Skeletal muscle tissue (tissue), 4 donors: ENCODE data around the gene LACRT. TPM values are rescaled to one million over a fixed set of nuclear protein-coding genes. Genes with fewer than 3 reads are reported as not detected.

Experiments used
- H3K27ac ChIP-seq: one replicate; pipeline ENCODE4 v1.7.0; 2013; ENCODE audit warnings: mild to moderate bottlenecking, low read depth, low read length, inconsistent platforms
- H3K27me3 ChIP-seq, 3 donors: one replicate each; pipeline ENCODE4 v1.7.0; 2013; ENCODE audit warnings: low read length in 3 of 3; ENCODE audit not compliant: control insufficient read depth in 3 of 3, insufficient read depth in 3 of 3
- H3K36me3 ChIP-seq, 3 donors: one replicate each; pipeline ENCODE4 v1.7.0; 2013; ENCODE audit warnings: low read length in 3 of 3; ENCODE audit not compliant: control insufficient read depth in 3 of 3, insufficient read depth in 3 of 3
- H3K4me1 ChIP-seq, 3 donors: one replicate each; pipeline ENCODE4 v1.7.0; 2013; ENCODE audit warnings: low read length in 3 of 3, mild to moderate bottlenecking in 3 of 3; ENCODE audit not compliant: control insufficient read depth in 3 of 3, insufficient read depth in 3 of 3
- H3K4me3 ChIP-seq, 3 donors: one replicate each; pipeline ENCODE4 v1.7.0; 2013; ENCODE audit warnings: low read length in 3 of 3
- H3K9ac ChIP-seq, 3 donors: one replicate each; pipeline ENCODE4 v1.7.0; 2013; ENCODE audit warnings: low read length in 3 of 3, mild to moderate bottlenecking in 3 of 3, moderate library complexity in 2 of 3, low read depth in 1 of 3
- H3K9me3 ChIP-seq, 3 donors: one replicate each; pipeline ENCODE4 v1.7.0; 2013; ENCODE audit warnings: low read length in 3 of 3; ENCODE audit not compliant: control insufficient read depth in 3 of 3
- total RNA-seq: library from RNA; depleted of rRNA; stranded (reverse); fragments of >200 nt; gene quantifications from one replicate; pipeline ENCODE4 v1.2.3, GENCODE V29; 2014
- donor health status: Osteomylitis.

LACRT gene
- total RNA-seq, 1 donor from 2014 or later = not detected

- Histone ChIP-seq H3K36me3 (no peaks in the 10 kb centered on the region), H3K9ac (no peak overlapping the region), H3K4me3 (no peak overlapping the region), H3K4me1 (no peaks in the 10 kb centered on the region), H3K27me3 (no peaks in the 10 kb centered on the region), H3K9me3 (no peaks in the 10 kb centered on the region), H3K27ac (no peak overlapping the region)
Observed at GRCh38 chr12:54604436-54604835, 30.3 kb downstream of the LACRT start.

GRCh38 chr12:54603872-54604271 lies 30.8 kb downstream of the LACRT start:
- Histone ChIP-seq H3K27me3 (no peaks in the 10 kb centered on the region), H3K36me3 (no peaks in the 10 kb centered on the region), H3K27ac (no peak overlapping the region), H3K9ac (no peak overlapping the region), H3K4me1 (no peaks in the 10 kb centered on the region), H3K4me3 (no peak overlapping the region), H3K9me3 (no peaks in the 10 kb centered on the region)

- Histone ChIP-seq H3K9me3 (no peaks in the 10 kb centered on the region), H3K4me1 (no peaks in the 10 kb centered on the region), H3K27me3 (no peaks in the 10 kb centered on the region), H3K4me3 (no peak overlapping the region), H3K9ac (no peak overlapping the region), H3K36me3 (no peaks in the 10 kb centered on the region), H3K27ac (no peak overlapping the region)
Observed at GRCh38 chr12:54603173-54603814, 31.4 kb downstream of the LACRT start.

GRCh38 chr12:54602661-54603060 lies 32.0 kb downstream of the LACRT start:
- Histone ChIP-seq H3K36me3 (no peaks in the 10 kb centered on the region), H3K9me3 (no peaks in the 10 kb centered on the region), H3K9ac (no peak overlapping the region), H3K27ac (no peak overlapping the region), H3K4me1 (no peaks in the 10 kb centered on the region), H3K4me3 (no peak overlapping the region), H3K27me3 (no peaks in the 10 kb centered on the region)

- Histone ChIP-seq H3K4me3 (no peak overlapping the region), H3K9ac (no peak overlapping the region), H3K27ac (no peak overlapping the region), H3K4me1 (no peaks in the 10 kb centered on the region), H3K9me3 (no peaks in the 10 kb centered on the region), H3K36me3 (no peaks in the 10 kb centered on the region), H3K27me3 (no peaks in the 10 kb centered on the region)
Observed at GRCh38 chr12:54601841-54602240, 32.9 kb downstream of the LACRT start.

GRCh38 chr12:54598970-54599369 lies 35.7 kb downstream of the LACRT start:
- no peaks in the 10 kb centered on the region for H3K36me3 ChIP-seq
- H3K9me3 ChIP-seq = no peaks in the 10 kb centered on the region
- no peak overlapping the region for H3K9ac ChIP-seq
- no peaks in the 10 kb centered on the region for H3K4me1 ChIP-seq
- H3K27me3 ChIP-seq = no peaks in the 10 kb centered on the region
- H3K4me3 ChIP-seq = no peak overlapping the region
- no peak overlapping the region for H3K27ac ChIP-seq

GRCh38 chr12:54596526-54596946 lies 38.2 kb downstream of the LACRT start:
- no peak overlapping the region for H3K4me3 ChIP-seq
- no peak overlapping the region for H3K9ac ChIP-seq
- H3K9me3 ChIP-seq = no peaks in the 10 kb centered on the region
- H3K4me1 ChIP-seq = peaks cover 0 to 1% (median 0%) of the 10 kb centered on the region in 3 donors
- no peaks in the 10 kb centered on the region for H3K27me3 ChIP-seq
- H3K36me3 ChIP-seq = no peaks in the 10 kb centered on the region
- H3K27ac ChIP-seq = no peak overlapping the region

GRCh38 chr12:54595471-54595870 lies 39.2 kb downstream of the LACRT start:
- Histone ChIP-seq H3K4me3 (no peak overlapping the region), H3K9ac (no peak overlapping the region), H3K27ac (no peak overlapping the region), H3K9me3 (no peaks in the 10 kb centered on the region), H3K36me3 (no peaks in the 10 kb centered on the region), H3K4me1 (peaks cover 3 to 12% (median 9%) of the 10 kb centered on the region in 3 donors), H3K27me3 (no peaks in the 10 kb centered on the region)

- Histone ChIP-seq H3K9ac (no peak overlapping the region), H3K27ac (no peak overlapping the region), H3K9me3 (no peaks in the 10 kb centered on the region), H3K27me3 (peaks cover 0 to 3% (median 0%) of the 10 kb centered on the region in 3 donors), H3K4me3 (no peak overlapping the region), H3K36me3 (no peaks in the 10 kb centered on the region), H3K4me1 (peaks cover 14 to 29% (median 19%) of the 10 kb centered on the region in 3 donors)
Observed at GRCh38 chr12:54593725-54594124, 41.0 kb downstream of the LACRT start.

- Histone ChIP-seq H3K4me1 (peaks cover 15 to 32% (median 19%) of the 10 kb centered on the region in 3 donors), H3K4me3 (no peak overlapping the region), H3K27me3 (peaks cover 0 to 5% (median under 1%) of the 10 kb centered on the region in 3 donors), H3K27ac (no peak overlapping the region), H3K9ac (no peak overlapping the region), H3K36me3 (no peaks in the 10 kb centered on the region), H3K9me3 (no peaks in the 10 kb centered on the region)
Observed at GRCh38 chr12:54593135-54593534, 41.6 kb downstream of the LACRT start.
